Endothelial cell (in vitro differentiated cells): ENCODE results near the gene SGCE. TPM values are rescaled to one million over a fixed set of nuclear protein-coding genes. Genes with fewer than 3 reads are reported as not detected.

ENCODE experiments used
- DNase-seq: peaks from one replicate; pipeline ENCODE4 v3.0.0; 2021; ENCODE audit warnings: low spot score
- H3K27ac Mint-ChIP-seq: one replicate; pipeline ENCODE4 v1.8.0; 2021; ENCODE audit warnings: mixed read lengths, inconsistent platforms; ENCODE audit not compliant: unreplicated experiment
- H3K27me3 Mint-ChIP-seq: one replicate; pipeline ENCODE4 v1.8.0; 2021; ENCODE audit warnings: mild to moderate bottlenecking, moderate library complexity, mixed read lengths, inconsistent platforms; ENCODE audit not compliant: unreplicated experiment
- H3K36me3 Mint-ChIP-seq: one replicate; pipeline ENCODE4 v1.8.0; 2021; ENCODE audit warnings: mild to moderate bottlenecking, low read depth, mixed read lengths, inconsistent platforms; ENCODE audit not compliant: unreplicated experiment
- H3K4me1 Mint-ChIP-seq: one replicate; pipeline ENCODE4 v1.8.0; 2021; ENCODE audit warnings: mild to moderate bottlenecking, mixed read lengths, inconsistent platforms; ENCODE audit not compliant: unreplicated experiment
- H3K4me3 Mint-ChIP-seq: one replicate; pipeline ENCODE4 v1.8.0; 2021; ENCODE audit warnings: mild to moderate bottlenecking, mixed read lengths, inconsistent platforms; ENCODE audit not compliant: unreplicated experiment
- H3K9me3 Mint-ChIP-seq: one replicate; pipeline ENCODE4 v1.8.0; 2021; ENCODE audit warnings: mixed read lengths, inconsistent platforms; ENCODE audit not compliant: unreplicated experiment
- total RNA-seq: library from RNA; stranded (reverse); fragmentation: NEBNext Ultra II Directional; extraction: Animal tissue kit (Norgen Biotek cat#: 25700); gene quantifications from one replicate; pipeline ENCODE4 v1.2.1, GENCODE V29; 2021; ENCODE audit not compliant: unreplicated experiment
- TF ChIP-seq, protein P1 (sequence below): fragments of 200-600 bp; sonication (generic); IDR thresholded peaks from one replicate; pipeline ENCODE4 v1.5.0; 2021; ENCODE audit warnings: antibody characterized with exemption; ENCODE audit not compliant: unreplicated experiment

Gene SGCE
- total RNA-seq, 1 donor from 2014 or later = 37.7 TPM

DNA sequence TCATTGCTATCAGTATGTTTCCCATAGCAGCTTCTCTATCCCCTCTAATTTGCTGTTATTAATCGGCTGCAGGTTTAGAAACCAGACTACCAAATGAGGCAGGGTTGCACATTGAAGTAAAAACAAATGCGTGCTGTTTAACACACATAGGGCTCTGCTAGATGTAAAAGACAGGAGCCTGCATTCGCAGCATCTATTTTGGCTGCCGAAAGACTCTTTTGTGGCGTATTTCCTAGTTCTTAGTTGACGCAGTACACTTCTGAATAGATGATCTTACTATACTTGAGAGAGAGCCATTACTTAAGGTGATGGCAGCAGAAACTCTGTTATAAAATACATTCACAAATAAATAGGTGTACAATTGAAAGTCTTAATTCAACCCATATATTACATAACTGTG is 21.4 kb downstream of the SGCE start:
- no peak overlapping the region for H3K4me3 Mint-ChIP-seq
- no peak overlapping the region for H3K27ac Mint-ChIP-seq
- no peak for DNase-seq
- H3K36me3 Mint-ChIP-seq = no peaks in the 10 kb centered on the region
- TF ChIP-seq, protein P1, sequence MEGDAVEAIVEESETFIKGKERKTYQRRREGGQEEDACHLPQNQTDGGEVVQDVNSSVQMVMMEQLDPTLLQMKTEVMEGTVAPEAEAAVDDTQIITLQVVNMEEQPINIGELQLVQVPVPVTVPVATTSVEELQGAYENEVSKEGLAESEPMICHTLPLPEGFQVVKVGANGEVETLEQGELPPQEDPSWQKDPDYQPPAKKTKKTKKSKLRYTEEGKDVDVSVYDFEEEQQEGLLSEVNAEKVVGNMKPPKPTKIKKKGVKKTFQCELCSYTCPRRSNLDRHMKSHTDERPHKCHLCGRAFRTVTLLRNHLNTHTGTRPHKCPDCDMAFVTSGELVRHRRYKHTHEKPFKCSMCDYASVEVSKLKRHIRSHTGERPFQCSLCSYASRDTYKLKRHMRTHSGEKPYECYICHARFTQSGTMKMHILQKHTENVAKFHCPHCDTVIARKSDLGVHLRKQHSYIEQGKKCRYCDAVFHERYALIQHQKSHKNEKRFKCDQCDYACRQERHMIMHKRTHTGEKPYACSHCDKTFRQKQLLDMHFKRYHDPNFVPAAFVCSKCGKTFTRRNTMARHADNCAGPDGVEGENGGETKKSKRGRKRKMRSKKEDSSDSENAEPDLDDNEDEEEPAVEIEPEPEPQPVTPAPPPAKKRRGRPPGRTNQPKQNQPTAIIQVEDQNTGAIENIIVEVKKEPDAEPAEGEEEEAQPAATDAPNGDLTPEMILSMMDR = no peak
- no peaks in the 10 kb centered on the region for H3K27me3 Mint-ChIP-seq
- no peaks in the 10 kb centered on the region for H3K4me1 Mint-ChIP-seq
- no peaks in the 10 kb centered on the region for H3K9me3 Mint-ChIP-seq

DNA sequence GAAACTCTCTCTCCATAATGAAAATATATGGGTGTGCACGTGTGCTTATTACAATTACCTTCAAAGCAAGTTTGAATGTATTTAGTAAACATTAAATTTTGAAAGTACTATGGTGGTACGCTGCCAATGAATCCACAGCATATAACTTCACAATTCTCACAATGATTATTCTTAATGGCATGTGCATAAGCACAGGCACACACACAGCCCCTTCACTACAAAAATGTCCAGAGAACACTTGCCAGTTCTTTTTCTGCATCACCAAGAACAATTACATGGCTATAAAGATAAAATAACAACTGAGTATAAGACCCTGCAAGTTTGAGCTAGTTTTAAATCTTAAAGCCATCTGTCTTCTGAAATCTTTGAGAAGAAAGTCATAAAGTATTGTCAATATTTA is 22.2 kb downstream of the SGCE start:
- H3K36me3 Mint-ChIP-seq = no peaks in the 10 kb centered on the region
- no peak overlapping the region for H3K4me3 Mint-ChIP-seq
- no peak overlapping the region for H3K27ac Mint-ChIP-seq
- TF ChIP-seq, protein P1 = no peak
- DNase-seq = no peak
- H3K4me1 Mint-ChIP-seq = no peaks in the 10 kb centered on the region
- no peaks in the 10 kb centered on the region for H3K9me3 Mint-ChIP-seq
- H3K27me3 Mint-ChIP-seq = no peaks in the 10 kb centered on the region

DNA sequence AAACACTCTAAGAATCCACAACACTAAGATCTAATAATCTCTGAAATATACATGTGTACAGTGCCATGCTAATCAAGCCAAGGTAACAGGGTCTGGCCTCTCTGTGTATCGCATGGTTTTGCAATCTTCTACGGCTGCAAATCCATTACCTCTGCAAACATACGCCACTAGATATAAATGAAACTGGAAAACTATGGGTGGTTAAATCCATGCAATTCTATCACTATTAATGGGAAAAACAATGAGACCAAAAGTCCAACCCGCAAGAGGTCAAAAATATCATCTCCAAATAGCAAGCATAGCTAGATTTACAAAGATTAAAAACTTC is 23.0 kb downstream of the SGCE start:
- no peaks in the 10 kb centered on the region for H3K9me3 Mint-ChIP-seq
- no peak for DNase-seq
- H3K36me3 Mint-ChIP-seq = no peaks in the 10 kb centered on the region
- no peak overlapping the region for H3K4me3 Mint-ChIP-seq
- no peaks in the 10 kb centered on the region for H3K4me1 Mint-ChIP-seq
- H3K27ac Mint-ChIP-seq = no peak overlapping the region
- TF ChIP-seq, protein P1 = no peak
- no peaks in the 10 kb centered on the region for H3K27me3 Mint-ChIP-seq

DNA sequence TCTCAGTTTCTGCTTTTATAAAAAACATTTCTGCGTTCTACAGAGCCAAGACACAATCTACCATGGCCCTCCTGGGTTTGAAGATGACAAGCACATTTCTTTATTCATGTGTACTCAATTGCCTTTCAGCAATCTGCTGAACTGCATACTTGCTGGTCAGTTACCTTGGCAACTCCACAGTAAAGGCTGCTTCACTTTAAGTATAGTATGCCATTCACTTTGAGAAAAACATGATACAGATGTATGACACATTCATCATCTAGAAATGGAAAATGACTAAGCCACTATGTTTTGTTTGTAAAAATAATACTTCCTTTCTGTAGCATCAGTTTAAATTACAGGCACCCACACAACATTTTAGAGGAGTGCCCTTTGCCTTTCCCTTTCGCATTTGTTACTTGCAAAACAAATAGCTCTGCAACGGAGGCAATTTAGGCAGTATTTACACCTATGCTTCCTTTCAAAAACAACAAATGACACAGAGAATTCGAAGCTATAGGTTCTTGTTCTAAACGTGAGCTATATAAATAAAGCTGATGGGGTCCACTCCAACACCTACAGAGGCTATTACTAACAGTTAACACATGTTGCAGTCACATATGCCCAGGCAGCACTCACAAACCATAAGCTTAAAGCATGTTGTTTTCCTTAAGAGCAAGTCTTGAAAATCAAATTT is 23.5 kb downstream of the SGCE start:
- Mint-ChIP-seq H3K9me3 (no peaks in the 10 kb centered on the region), H3K4me3 (no peak overlapping the region), H3K36me3 (no peaks in the 10 kb centered on the region), H3K4me1 (no peaks in the 10 kb centered on the region), H3K27me3 (no peaks in the 10 kb centered on the region), H3K27ac (no peak overlapping the region)
- DNase-seq = no peak
- TF ChIP-seq, protein P1 = no peak

DNA sequence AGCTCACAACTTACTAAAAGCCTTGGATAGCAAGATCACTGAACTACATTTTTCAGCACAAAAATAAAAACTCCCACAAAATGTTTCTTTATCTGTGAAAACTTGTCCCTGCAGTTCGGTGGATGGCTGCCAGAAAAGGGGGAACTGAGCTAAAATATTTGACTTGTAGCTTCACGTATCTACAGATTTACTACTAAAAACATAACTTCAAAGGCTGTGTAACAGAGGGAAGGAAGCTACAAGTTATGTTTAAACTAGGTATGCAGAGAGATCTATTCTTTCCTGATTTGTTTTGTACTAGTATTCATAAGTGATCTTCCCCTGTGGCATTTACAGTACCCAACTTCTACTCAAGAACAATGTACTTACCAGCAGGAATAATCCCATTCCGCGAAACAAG is 25.1 kb downstream of the SGCE start:
- TF ChIP-seq, protein P1 = no peak
- Mint-ChIP-seq H3K27me3 (no peaks in the 10 kb centered on the region), H3K36me3 (no peaks in the 10 kb centered on the region), H3K9me3 (no peaks in the 10 kb centered on the region), H3K27ac (no peak overlapping the region), H3K4me3 (no peak overlapping the region), H3K4me1 (no peaks in the 10 kb centered on the region)
- DNase-seq = no peak
